Measurements from ENCODE around the gene AMH.

DNA sequence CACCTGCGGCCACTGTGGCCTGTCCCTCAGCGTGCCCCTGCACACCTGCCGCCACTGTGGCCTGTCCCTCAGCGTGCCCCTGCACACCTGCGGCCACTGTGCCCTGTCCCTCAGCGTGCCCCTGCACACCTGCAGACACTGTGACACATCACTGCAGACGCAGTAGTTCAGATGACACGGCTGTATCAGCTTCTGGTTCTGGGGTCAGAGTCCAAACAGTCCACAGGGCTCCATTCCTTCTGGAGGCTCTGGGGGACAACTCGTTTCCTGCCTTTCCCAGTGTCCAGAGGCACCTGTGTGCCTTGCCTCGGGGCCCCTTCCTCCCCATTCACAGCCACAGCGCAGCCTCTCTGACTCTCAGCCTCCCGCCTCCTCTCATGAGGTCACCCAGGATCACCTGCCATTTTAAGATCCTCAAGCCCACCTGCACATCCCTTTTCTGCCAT is 7.0 kb upstream of the AMH start:
- TF ChIP-seq, protein P1, sequence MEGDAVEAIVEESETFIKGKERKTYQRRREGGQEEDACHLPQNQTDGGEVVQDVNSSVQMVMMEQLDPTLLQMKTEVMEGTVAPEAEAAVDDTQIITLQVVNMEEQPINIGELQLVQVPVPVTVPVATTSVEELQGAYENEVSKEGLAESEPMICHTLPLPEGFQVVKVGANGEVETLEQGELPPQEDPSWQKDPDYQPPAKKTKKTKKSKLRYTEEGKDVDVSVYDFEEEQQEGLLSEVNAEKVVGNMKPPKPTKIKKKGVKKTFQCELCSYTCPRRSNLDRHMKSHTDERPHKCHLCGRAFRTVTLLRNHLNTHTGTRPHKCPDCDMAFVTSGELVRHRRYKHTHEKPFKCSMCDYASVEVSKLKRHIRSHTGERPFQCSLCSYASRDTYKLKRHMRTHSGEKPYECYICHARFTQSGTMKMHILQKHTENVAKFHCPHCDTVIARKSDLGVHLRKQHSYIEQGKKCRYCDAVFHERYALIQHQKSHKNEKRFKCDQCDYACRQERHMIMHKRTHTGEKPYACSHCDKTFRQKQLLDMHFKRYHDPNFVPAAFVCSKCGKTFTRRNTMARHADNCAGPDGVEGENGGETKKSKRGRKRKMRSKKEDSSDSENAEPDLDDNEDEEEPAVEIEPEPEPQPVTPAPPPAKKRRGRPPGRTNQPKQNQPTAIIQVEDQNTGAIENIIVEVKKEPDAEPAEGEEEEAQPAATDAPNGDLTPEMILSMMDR (tag by site-specific recombination; IDR thresholded peaks at IDR 0.05): no peak
- TF ChIP-seq, protein P2, sequence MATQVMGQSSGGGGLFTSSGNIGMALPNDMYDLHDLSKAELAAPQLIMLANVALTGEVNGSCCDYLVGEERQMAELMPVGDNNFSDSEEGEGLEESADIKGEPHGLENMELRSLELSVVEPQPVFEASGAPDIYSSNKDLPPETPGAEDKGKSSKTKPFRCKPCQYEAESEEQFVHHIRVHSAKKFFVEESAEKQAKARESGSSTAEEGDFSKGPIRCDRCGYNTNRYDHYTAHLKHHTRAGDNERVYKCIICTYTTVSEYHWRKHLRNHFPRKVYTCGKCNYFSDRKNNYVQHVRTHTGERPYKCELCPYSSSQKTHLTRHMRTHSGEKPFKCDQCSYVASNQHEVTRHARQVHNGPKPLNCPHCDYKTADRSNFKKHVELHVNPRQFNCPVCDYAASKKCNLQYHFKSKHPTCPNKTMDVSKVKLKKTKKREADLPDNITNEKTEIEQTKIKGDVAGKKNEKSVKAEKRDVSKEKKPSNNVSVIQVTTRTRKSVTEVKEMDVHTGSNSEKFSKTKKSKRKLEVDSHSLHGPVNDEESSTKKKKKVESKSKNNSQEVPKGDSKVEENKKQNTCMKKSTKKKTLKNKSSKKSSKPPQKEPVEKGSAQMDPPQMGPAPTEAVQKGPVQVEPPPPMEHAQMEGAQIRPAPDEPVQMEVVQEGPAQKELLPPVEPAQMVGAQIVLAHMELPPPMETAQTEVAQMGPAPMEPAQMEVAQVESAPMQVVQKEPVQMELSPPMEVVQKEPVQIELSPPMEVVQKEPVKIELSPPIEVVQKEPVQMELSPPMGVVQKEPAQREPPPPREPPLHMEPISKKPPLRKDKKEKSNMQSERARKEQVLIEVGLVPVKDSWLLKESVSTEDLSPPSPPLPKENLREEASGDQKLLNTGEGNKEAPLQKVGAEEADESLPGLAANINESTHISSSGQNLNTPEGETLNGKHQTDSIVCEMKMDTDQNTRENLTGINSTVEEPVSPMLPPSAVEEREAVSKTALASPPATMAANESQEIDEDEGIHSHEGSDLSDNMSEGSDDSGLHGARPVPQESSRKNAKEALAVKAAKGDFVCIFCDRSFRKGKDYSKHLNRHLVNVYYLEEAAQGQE (tag by site-specific recombination; IDR thresholded peaks at IDR 0.05): no peak

Data from HEK293 (cell line).